NB4 (cell line): Measurements from ENCODE around the gene CDKN2A.

Source experiments
- CTCF ChIP-seq: IDR thresholded peaks from one replicate; pipeline ENCODE4 v1.5.1; 2012; ENCODE audit warnings: low read depth, low read length
- POLR2A ChIP-seq: IDR thresholded peaks from 2 replicates; pipeline ENCODE4 v1.6.1; 2011; ENCODE audit warnings: mild to moderate bottlenecking; ENCODE audit not compliant: insufficient read length; ENCODE audit errors: extremely low read depth

- TF ChIP-seq CTCF (no peak), POLR2A (no peak)
Observed at GRCh38 chr9:21989440-21990189, 4.6 kb downstream of the CDKN2A start.
